ENCODE results near the gene TMEM63A.

DNA sequence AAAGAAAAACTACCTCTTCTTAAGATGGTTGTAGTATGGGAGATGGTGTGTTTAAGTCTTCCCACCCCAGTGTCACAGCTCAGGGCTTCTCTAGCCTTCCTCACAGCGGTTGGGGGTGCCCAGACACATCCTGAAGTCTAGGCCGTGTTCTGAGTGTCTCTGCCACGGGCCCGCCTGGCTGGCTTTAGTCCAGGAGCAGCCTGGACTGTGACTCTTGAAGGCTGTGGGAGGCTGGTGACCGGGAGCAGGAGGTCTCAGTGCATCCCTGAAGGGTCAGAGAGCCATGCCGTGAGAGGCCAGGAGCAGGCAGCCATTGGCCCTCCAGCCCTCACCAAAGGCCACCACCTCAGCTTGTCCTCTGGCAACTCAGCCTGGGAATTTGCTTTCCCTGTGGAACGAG lies 67.8 kb downstream of the TMEM63A start:
- TF ChIP-seq GATA2 (IDR thresholded peaks at IDR 0.05; ENCODE audit: low read depth, low read length) (no peak), GATA3 (IDR thresholded peaks at IDR 0.05; ENCODE audit: low read depth, low read length) (no peak)
